Fibroblast of upper back skin (primary cell): ENCODE data around the gene SIRT3.

Experiments
- DNase-seq: peaks from one replicate; pipeline ENCODE4 v3.0.0-alpha.2; 2013

SIRT3 gene

GRCh38 chr11:213111-213510, 23.0 kb downstream of the SIRT3 start:
- no peak for DNase-seq

DNA sequence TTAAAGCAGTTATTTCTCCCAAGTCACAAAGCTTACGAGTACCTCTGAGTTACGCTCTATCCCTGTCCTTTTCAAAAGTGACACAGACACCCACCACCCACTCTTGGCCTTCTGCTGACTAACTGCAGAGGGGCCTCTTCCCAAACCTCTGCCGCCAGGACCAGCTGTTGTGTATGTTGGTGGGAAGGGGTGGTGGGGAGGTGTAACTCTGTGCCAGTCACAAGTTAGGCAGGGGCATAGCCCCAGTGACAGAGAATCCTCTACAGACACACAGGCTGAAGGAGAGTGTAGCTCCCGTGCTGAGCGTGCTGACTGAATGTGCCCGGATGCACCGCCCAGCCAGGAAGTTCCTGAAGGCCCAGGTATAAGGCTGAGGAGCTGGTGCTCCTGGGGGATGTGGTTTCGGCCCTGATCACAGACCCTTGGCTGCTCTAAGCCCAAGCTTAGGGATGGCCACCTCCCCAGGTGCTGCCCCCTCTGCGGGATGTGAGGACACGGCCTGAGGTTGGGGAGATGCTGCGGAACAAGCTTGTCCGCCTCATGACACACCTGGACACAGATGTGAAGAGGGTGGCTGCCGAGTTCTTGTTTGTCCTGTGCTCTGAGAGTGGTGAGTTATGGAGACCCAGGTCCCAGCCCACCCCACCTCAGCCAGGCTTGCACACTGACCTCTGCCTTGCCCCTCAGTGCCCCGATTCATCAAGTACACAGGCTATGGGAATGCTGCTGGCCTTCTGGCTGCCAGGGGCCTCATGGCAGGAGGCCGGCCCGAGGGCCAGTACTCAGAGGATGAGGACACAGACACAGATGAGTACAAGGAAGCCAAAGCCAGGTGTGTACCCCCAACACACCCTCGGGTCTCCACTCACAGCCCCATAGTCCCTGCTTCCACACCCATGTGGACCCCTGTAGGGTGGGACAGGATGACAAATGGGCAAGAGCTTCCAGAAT, 23.7 kb downstream of the SIRT3 start:
- no peak for DNase-seq

DNA sequence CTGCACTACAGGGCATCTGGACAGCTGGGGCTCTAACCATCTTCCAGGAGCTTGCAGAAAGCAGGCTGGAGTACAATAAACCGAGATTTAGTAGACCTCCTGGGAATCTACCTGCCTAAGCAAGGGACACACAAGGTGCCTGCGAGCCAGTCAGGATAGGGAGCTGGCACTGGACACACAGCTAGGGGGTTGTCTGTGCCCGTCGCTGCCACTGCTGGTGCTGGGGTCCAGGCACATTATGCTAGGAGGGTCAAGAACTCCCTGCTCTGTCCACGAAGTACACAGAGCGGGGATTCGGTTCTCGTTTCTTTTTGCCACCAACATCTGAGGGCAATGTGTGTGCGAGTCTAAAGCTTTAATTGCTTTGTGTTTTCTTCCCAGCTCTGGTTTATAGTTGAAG, 24.4 kb downstream of the SIRT3 start:
- DNase-seq = no peak

DNA sequence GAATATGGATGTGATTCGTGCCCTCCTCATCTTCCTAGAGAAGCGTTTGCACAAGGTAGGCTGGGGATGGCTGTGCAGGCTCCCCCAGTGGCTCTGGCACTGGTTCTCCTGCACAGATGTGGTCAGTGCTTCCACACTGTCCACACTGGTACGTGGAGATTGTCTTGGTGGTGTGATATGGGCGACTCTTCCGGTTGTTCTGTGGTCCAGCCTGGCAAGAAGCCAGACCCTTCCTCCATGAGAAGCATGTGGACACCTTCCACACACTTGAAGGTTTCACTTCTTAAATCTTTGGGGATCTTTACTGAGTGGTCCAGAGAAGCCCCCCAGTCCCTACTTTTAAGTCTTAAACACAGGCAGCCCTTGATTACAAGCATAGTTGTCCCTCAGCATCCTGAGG, 24.8 kb downstream of the SIRT3 start:
- no peak for DNase-seq

GRCh38 chr11:210803-211180, 25.4 kb downstream of the SIRT3 start:
- no peak for DNase-seq

DNA sequence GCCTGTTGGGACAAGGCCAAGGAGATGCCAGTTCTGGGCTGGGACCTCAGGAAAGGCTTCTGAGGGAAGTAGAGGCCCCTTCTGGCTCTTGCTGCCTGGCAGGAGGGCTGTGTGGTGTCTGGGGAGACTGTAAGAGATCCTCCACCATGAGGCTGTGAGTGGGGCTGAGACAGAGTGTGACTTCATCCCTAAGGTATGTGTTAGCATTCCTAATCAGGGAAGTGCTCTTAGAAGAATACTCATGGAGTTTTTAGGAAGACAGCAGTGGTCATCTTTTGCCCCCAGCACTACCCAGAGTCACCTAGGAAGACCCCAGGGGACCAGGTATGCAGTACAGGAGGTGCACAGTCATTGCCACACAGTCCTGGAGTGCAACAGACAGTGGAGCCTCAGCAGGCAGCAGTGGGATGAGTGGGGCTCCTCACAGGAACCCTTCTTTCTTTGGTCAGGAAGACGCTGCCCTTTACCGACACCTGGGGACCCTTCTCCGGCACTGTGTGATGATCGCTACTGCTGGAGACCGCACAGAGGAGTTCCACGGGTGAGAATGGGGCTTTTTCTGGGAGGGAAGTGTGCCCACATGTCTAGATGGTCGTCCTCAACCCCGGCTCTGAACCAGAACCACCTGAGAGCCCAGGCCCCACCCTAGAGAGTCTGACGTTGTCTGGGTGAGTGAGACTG, 25.9 kb downstream of the SIRT3 start:
- DNase-seq = peak; percentile 84

DNA sequence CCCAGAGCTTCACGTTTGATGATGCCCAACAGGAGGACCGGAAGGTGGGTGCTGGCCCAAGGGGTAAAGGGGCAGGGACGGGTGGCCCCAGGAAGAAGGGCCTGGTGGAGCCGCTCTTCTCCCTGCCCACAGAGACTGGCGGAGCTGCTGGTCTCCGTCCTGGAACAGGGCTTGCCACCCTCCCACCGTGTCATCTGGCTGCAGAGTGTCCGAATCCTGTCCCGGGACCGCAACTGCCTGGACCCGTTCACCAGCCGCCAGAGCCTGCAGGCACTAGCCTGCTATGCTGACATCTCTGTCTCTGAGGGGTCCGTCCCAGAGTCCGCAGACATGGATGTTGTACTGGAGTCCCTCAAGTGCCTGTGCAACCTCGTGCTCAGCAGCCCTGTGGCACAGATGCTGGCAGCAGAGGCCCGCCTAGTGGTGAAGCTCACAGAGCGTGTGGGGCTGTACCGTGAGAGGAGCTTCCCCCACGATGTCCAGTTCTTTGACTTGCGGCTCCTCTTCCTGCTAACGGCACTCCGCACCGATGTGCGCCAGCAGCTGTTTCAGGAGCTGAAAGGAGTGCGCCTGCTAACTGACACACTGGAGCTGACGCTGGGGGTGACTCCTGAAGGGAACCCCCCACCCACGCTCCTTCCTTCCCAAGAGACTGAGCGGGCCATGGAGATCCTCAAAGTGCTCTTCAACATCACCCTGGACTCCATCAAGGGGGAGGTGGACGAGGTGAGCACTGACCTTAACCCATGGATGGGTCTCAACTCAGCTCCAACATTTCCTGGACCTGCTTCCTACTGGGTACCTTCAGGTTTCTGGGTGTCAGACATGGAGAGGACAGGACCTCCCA, 26.6 kb downstream of the SIRT3 start:
- DNase-seq = no peak

DNA sequence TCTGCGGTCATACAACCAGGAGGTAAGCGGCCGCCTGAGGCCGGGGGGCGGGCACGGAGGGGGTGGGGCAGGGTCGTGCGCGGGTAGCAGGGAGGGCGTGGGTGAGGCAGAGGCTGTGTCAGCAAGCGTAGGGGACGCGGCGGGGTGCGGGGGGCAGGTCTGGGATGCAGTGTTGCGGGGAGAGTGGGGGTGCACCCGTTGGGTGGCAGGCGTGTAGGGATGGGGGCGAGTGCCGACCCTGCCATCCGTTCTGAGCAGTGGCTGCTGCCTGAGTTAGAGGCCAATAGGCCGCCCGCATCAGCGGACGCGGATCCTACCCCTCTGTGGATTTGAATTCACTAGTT, 27.3 kb downstream of the SIRT3 start:
- DNase-seq = no peak

DNA sequence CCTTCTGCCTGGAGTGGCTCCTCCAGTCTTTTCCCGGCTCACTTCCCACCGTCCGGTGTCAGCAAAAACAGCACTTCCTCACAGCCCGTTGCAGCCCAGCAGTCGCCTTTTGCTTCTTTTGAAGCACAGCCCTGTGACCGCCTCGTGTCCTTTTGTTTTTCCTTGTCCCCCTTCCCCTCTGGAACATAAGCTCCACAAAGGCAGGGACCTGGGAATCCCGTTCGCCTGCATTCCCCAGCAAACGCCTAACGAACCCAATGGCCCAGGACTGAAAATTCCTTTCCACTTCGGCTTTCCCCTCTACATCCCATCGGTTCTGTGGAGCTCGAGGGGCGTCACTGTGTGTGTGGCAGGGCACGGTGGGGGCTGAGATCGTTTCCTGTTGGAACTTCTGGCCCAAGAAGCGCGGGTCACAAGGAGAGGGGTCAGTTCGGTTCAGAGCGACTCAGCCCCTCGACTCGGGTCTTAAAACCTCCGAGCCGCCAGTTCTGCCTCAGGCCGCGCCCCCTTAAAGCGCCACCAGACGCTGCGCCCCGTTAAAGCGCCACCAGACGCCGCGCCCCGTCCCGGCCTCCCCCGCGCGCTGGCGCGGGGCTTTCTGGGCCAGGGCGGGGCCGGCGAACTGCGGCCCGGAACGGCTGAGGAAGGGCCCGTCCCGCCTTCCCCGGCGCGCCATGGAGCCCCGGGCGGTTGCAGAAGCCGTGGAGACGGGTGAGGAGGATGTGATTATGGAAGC, 27.8 kb downstream of the SIRT3 start:
- peak; percentile 65 for DNase-seq

DNA sequence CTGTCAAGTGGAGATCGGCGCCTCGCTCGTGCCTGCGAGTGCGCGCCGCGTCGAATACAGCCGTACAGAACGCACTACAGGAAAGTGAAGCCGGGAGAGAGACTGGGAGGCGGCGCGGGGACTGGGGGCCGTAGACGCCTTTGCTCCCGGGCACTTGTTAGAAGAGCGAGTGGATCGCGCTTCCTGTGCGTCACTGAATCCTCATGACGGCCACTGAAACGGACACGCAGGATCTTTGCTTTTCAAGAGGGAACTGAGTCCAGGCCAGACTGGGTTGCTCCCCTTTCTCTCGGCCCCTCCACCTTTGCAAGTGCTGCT, 28.3 kb downstream of the SIRT3 start:
- DNase-seq = peak; percentile 35

DNA sequence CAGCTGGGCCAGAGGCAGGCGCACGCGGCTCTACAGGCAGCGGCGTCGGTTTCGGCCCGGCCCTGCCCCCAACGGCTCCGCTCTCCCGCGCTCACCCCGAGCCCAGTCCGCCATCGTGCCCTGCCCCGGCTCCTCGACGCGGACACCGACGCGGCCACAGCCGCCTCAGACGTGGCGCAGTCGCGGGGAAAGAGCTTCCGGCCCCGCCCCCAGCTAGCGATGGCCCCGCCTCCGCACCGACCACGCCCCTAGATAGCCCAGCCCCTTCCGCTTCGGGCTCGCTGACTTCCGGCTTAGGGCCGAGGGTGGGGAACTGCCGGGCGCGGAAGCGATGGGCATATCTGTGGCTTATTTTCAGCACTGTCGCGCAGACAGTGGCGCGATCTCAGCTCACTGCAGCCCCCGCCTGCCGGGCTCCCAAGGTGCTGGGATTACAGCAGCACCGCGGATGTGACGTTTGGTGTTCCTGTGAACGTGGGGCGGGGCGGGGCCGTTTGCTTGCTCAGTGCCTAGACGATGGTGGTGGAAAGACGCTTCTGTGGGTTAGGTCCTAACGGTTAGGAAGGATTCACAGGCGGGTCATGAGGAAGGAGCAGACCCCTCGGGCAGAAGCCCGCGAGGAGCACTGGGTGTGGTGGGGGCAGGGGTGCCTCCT, 28.8 kb downstream of the SIRT3 start, which contains the start of the genes BET1L and RIC8A:
Gene BET1L, minus strand, starts transcription at position 192 of the 655 bp plus-strand sequence. Its CDS starts 78 bp downstream, at position 114.
Gene RIC8A, plus strand, starts transcription at position 501 of the 655 bp plus-strand sequence. CDS start 1,147 bp downstream, outside the sequence.
- peak; percentile 98 for DNase-seq

GRCh38 chr11:206526-207207, 29.5 kb downstream of the SIRT3 start:
- DNase-seq = no peak

GRCh38 chr11:206002-206384, 30.1 kb downstream of the SIRT3 start:
- no peak for DNase-seq

GRCh38 chr11:205221-206001, 30.7 kb downstream of the SIRT3 start:
- no peak for DNase-seq

GRCh38 chr11:204587-205109, 31.5 kb downstream of the SIRT3 start:
- DNase-seq = no peak

DNA sequence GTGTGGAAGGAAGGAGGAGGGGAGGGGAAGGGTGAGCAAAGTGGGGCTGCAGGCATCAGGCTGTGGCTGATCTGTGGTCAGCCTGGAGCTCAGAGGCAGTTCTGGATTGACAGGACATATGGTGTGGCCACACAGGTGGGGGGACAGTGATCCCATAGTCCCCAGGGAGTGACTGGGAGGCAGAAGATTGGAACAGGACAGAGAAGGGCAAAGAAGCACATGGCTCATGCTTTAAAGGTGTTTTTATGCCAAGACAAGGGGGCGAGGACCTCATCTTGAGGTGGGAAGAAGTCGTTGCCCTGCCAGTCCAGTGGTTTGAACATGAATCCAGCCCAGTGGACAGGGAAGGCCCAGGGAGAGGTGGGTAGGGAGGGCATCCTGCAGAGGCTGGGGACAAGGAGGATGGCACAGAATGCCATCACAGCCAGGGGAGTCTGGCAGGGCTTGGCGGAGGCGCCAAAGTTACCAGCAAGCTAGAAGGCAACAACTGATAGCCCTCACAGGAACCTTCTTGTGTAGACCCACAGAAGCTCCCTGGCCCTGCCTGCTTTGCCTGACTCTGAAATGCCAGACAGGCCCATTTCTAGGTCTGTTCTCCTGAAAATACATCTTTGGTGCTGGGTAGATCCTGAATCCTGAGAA, 32.1 kb downstream of the SIRT3 start:
- no peak for DNase-seq

DNA sequence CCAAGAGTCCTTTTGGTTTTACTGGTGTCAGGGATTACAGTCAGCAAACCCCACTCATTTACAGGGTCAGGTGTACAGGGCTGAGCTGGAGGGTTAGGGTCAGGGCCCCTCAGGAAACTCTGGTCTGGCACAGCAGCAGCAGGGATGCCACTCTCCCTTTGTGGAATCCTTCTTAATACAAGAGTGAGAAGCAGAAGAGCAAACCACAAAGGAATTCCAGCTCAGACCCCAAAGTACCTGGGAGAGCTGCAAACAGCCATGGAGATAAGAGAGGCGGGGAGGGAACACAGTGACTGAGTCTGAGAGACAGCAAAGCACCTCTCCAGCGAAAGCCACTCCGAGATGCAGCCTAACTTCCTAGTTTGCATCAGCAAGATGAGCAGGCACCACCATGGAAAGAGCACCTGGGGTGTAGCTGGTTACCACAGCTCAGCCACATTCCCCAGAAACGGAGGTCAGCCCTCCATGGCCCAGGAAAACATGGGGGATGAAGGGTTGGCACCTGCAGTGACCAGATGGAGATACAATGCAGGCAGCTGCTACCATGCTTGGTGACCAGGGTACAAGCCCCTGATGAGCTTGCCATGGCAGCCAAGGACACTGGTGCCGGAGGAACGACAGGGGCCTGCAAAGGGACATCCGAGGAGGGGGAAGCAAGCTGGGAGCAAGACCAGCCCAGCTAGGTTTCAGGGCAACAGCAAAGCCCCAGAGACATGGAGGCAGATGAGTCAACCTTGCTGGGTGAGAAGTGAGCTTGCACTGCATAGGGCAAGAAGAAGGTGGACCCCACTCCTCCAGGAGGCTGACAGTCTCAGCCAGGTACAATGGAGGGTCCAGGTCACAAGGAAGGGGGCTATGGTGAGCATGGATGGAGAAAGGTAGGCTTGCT, 32.8 kb downstream of the SIRT3 start:
- DNase-seq = no peak

DNA sequence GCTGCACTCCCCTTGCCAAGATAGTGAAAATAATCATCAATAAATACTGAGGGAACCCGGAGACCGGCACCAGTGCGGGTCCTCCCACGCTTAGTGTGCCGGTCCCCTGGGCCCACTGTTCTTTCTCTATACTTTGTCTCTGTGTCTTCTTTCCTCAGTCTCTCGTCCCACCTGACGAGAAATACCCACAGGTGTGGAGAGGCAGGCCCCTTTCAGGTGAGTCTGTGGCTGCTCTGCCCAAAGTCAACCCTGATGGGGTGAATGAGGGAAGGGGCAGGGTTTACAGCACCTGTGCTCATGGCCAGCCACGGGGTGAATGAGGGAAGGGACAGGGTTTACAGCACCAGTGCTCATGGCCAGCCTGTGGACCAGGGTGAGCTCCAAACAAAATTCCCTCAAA, 33.7 kb downstream of the SIRT3 start:
- no peak for DNase-seq

DNA sequence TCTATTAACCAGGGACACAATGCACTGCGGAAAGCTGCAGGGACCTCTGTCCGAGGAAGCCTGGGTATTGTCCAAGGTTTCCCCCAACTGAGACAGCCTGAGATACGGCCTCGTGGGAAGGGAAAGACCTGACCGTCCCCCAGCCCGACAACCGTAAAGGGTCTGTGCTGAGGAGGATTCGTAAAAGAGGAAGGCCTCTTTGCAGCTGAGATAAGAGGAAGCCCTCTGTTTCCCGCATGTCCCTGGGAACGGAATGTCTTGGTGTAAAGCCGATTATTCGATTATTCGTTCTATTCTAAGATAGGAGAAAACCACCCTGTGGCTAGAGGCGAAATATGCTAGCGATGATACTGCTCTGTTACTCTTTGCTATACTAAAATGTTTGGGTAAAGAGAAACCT, 34.2 kb downstream of the SIRT3 start:
- DNase-seq = no peak
